WTC11 (cell line): Measurements from ENCODE around the gene GPS2. TPM values are rescaled to one million over a fixed set of nuclear protein-coding genes. Genes with fewer than 3 reads are reported as not detected.

ENCODE experiments used
- ATF3 ChIP-seq: sonication (generic); formaldehyde crosslinking; conservative IDR thresholded peaks from 2 replicates; pipeline ENCODE4 v1.8.1; 2022; ENCODE audit warnings: mild to moderate bottlenecking, missing genetic modification reagents
- JAZF1 ChIP-seq: fragments of 250-450 bp; sonication (Bioruptor Pico); IDR thresholded peaks from 2 replicates; pipeline ENCODE4 v1.9.0; 2021; ENCODE audit warnings: moderate library complexity, mild to moderate bottlenecking, inconsistent platforms
- NFE2L1 ChIP-seq: sonication (generic); formaldehyde crosslinking; IDR thresholded peaks from 2 replicates; pipeline ENCODE4 v1.8.1; 2023; ENCODE audit warnings: missing genetic modification reagents
- USF1 ChIP-seq: sonication (generic); formaldehyde crosslinking; IDR thresholded peaks from 2 replicates; pipeline ENCODE4 v1.8.0; 2022; ENCODE audit warnings: mild to moderate bottlenecking, missing genetic modification reagents
- ZBTB21 ChIP-seq: sonication (generic); formaldehyde crosslinking; IDR thresholded peaks from 2 replicates; pipeline ENCODE4 v1.8.1; 2023; ENCODE audit warnings: mild to moderate bottlenecking, missing genetic modification reagents, borderline replicate concordance
- ZNF396 ChIP-seq: fragments of 250-450 bp; sonication (Bioruptor Pico); IDR thresholded peaks from 2 replicates; pipeline ENCODE4 v1.8.0; 2021; ENCODE audit warnings: mild to moderate bottlenecking, moderate library complexity, borderline replicate concordance
- total RNA-seq: library from RNA; stranded (reverse); gene quantifications from 3 replicates; pipeline ENCODE4 v1.2.3, GENCODE V29; 2021
- TF ChIP-seq, protein P1 (sequence below): fragments of 250-450 bp; sonication (Bioruptor Pico); conservative IDR thresholded peaks from 2 replicates; pipeline ENCODE4 v1.9.0; 2021; ENCODE audit warnings: mild to moderate bottlenecking
- TF ChIP-seq, protein P2 (sequence below): fragments of 250-450 bp; sonication (Bioruptor Pico); IDR thresholded peaks from 2 replicates; pipeline ENCODE4 v2.1.2; 2022; ENCODE audit warnings: mild to moderate bottlenecking, moderate library complexity

Gene GPS2
- total RNA-seq, 1 experiment from 2014 or later = 55.9 TPM

GRCh38 chr17:7262935-7263800 is 52.0 kb downstream of the GPS2 start (continued):
- TF ChIP-seq, protein P1, sequence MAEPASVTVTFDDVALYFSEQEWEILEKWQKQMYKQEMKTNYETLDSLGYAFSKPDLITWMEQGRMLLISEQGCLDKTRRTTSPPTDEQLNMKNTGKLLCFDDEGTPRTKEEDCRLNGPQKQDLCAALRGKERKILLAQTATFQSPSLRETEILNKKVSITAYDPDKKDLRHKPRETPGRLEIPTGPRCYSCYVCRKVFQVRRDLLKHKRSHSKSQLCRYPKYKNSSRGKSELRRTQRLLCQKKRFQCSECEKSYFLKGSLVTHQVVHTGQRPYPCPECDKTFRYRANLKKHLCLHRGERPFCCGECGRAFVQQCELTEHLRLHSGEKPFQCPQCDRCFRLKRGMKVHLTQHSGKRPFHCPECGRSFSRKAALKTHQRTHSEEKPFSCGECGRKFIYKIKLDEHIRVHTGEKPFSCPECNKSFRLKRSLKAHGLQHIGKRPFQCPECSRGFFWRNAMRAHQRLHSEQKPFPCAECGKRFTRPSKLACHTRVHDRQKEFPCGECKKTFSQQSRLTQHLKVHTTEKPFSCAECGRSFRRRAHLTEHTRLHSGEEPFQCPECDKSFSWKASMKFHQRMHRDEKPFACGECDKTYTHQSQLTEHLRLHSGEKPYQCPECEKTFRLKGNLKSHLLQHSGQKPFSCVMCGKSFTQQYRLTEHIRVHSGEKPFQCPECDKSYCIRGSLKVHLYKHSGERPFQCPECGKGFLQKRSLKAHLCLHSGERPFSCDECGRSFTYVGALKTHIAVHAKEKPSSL = no peak
- no peak for TF ChIP-seq ZNF396 (CRISPR knock-in tag)
- TF ChIP-seq, protein P2, sequence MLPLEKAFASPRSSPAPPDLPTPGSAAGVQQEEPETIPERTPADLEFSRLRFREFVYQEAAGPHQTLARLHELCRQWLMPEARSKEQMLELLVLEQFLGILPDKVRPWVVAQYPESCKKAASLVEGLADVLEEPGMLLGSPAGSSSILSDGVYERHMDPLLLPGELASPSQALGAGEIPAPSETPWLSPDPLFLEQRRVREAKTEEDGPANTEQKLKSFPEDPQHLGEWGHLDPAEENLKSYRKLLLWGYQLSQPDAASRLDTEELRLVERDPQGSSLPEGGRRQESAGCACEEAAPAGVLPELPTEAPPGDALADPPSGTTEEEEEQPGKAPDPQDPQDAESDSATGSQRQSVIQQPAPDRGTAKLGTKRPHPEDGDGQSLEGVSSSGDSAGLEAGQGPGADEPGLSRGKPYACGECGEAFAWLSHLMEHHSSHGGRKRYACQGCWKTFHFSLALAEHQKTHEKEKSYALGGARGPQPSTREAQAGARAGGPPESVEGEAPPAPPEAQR = no peak
- 0 out of 2 replicates have a peak, but pooled peaks have one; percentile 66 for TF ChIP-seq NFE2L1 (CRISPR knock-in tag)
- no peak for TF ChIP-seq JAZF1 (CRISPR knock-in tag)
- 0 out of 2 replicates have a peak, but pooled peaks have one; percentile 5 for TF ChIP-seq USF1 (CRISPR knock-in tag)
- TF ChIP-seq ATF3 (CRISPR knock-in tag) = no peak
- no peak for TF ChIP-seq ZBTB21 (CRISPR knock-in tag)

Other genes with a start within 250 kb of the GPS2 start
- 0.18 TPM in 1 of 3 replicates, not detected in the others for gene CLEC10A, start 235.1 kb downstream of the GPS2 start, total RNA-seq
- 0.13 to 0.30 TPM (median 0.14 TPM) in 3 replicates for gene ASGR2, start 200.5 kb downstream of the GPS2 start, total RNA-seq
- gene ASGR1, start 136.0 kb downstream of the GPS2 start, total RNA-seq = 13.3 to 17.7 TPM (median 15.8 TPM) in 3 replicates
- 47.1 to 59.7 TPM (median 48.0 TPM) in 3 replicates for gene DLG4, start 95.5 kb downstream of the GPS2 start, total RNA-seq
- gene ACADVL, start 95.4 kb downstream of the GPS2 start, total RNA-seq = 213 to 236 TPM (median 221 TPM) in 3 replicates
- gene DVL2, start 80.8 kb downstream of the GPS2 start, total RNA-seq = 57.6 to 67.3 TPM (median 59.8 TPM) in 3 replicates
- gene PHF23, start 75.9 kb downstream of the GPS2 start, total RNA-seq = 45.8 to 50.1 TPM (median 49.1 TPM) in 3 replicates
- gene GABARAP, start 72.9 kb downstream of the GPS2 start, total RNA-seq = 228 to 247 TPM (median 238 TPM) in 3 replicates
- gene CTDNEP1, start 63.6 kb downstream of the GPS2 start, total RNA-seq = 120 to 127 TPM (median 126 TPM) in 3 replicates
- 101 to 103 TPM (median 103 TPM) in 3 replicates for gene ELP5, start 63.1 kb downstream of the GPS2 start, total RNA-seq
- gene CLDN7, start 52.9 kb downstream of the GPS2 start, total RNA-seq = 131 to 136 TPM (median 136 TPM) in 3 replicates
- gene SLC2A4, start 33.6 kb downstream of the GPS2 start, total RNA-seq = 5.6 to 6.4 TPM (median 6.2 TPM) in 3 replicates
- 26.8 to 36.5 TPM (median 35.2 TPM) in 3 replicates for gene YBX2, start 20.7 kb downstream of the GPS2 start, total RNA-seq
- 929 to 1,021 TPM (median 936 TPM) in 3 replicates for gene EIF5A, start 7.7 kb downstream of the GPS2 start, total RNA-seq
- gene NEURL4, start 14.0 kb upstream of the GPS2 start, total RNA-seq = 44.3 to 64.4 TPM (median 50.2 TPM) in 3 replicates
- gene ACAP1, start 21.2 kb upstream of the GPS2 start, total RNA-seq = 58.6 to 63.9 TPM (median 60.6 TPM) in 3 replicates
- gene KCTD11, start 36.8 kb upstream of the GPS2 start, total RNA-seq = 8.1 to 9.0 TPM (median 8.2 TPM) in 3 replicates
- not detected in 3 replicates for gene TMEM95, start 39.8 kb upstream of the GPS2 start, total RNA-seq
- 9.3 to 11.8 TPM (median 10.7 TPM) in 3 replicates for gene TNK1, start 65.7 kb upstream of the GPS2 start, total RNA-seq
- gene PLSCR3, start 79.2 kb upstream of the GPS2 start, total RNA-seq = 34.1 to 42.7 TPM (median 37.6 TPM) in 3 replicates
- 132 to 180 TPM (median 178 TPM) in 3 replicates for gene TMEM256, start 88.7 kb upstream of the GPS2 start, total RNA-seq
- 76.7 to 112 TPM (median 96.9 TPM) in 3 replicates for gene NLGN2, start 92.5 kb upstream of the GPS2 start, total RNA-seq
- gene SPEM1, start 105.0 kb upstream of the GPS2 start, total RNA-seq = 0.18 to 0.35 TPM in 2 of 3 replicates, not detected in the other
- 0.13 TPM in 1 of 3 replicates, not detected in the others for gene SPEM2, start 110.3 kb upstream of the GPS2 start, total RNA-seq
- gene SPEM3, start 113.5 kb upstream of the GPS2 start, total RNA-seq = not detected in 3 replicates
- gene TMEM102, start 120.1 kb upstream of the GPS2 start, total RNA-seq = 13.5 to 15.3 TPM (median 13.9 TPM) in 3 replicates
- 19.8 to 29.1 TPM (median 28.0 TPM) in 3 replicates for gene FGF11, start 124.2 kb upstream of the GPS2 start, total RNA-seq
- gene CHRNB1, start 129.7 kb upstream of the GPS2 start, total RNA-seq = 16.0 to 21.5 TPM (median 20.8 TPM) in 3 replicates
- 14.6 to 17.0 TPM (median 16.2 TPM) in 3 replicates for gene ZBTB4, start 164.3 kb upstream of the GPS2 start, total RNA-seq
- 0.16 to 0.26 TPM (median 0.18 TPM) in 3 replicates for gene SLC35G6, start 166.1 kb upstream of the GPS2 start, total RNA-seq
- 166 to 170 TPM (median 170 TPM) in 3 replicates for gene POLR2A, start 169.0 kb upstream of the GPS2 start, total RNA-seq
- gene TNFSF12, start 233.7 kb upstream of the GPS2 start, total RNA-seq = 8.1 to 10.5 TPM (median 10.2 TPM) in 3 replicates
- 2.2 to 3.2 TPM (median 2.9 TPM) in 3 replicates for gene TNFSF13, start 243.4 kb upstream of the GPS2 start, total RNA-seq
- gene SENP3, start 246.6 kb upstream of the GPS2 start, total RNA-seq = 72.2 to 85.4 TPM (median 75.2 TPM) in 3 replicates